HG02870 (cell line): Measurements from ENCODE around the gene NEK11.
A peak's percentile ranks its signal among the peaks of the same experiment; 100 is the strongest.

Experiments
- ATAC-seq: cut with Tn5 transposase; IDR thresholded peaks from one replicate; pipeline ENCODE4 v1.9.1; 2021; ENCODE audit warnings: mild to moderate bottlenecking, moderate library complexity; ENCODE audit not compliant: unreplicated experiment

Gene NEK11

DNA sequence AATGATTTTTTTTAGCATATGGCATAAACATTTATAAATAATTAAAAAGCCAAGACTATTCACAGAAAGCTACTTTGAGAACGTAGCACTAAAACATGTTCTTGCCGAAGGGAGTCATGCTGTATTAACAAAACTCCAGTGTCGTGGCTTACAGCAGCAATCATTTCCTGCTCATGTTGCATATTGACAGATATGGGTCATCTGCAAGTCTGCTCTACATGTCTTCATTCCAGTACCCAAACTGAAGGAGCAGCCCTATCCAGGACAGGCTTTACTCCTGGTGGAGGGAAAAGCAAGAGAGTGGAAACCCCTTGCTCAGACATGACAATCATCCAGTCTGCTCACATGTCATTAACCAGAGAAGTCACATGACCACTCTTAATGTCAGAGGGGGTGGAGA, 87.6 kb downstream of the NEK11 start:
- ATAC-seq = no peak

DNA sequence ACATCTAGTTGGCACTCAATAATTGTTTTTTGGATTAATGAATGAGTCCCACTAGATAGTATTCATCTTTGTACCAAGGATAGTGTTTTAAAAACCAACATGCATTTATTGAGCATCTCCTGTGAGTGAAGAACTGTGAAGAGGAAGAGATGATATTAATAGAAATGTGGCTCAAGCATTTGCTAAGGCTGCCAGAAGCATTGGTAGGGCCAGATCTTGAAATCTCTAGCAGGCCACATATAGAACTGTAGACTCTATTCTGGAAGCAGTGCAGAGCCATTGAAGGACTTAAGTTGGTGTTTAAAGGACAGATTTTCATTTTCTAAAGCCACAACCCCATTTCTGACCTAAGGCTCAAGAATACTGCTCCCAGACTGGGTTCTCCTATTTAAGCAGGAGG, 99.0 kb downstream of the NEK11 start:
- no peak for ATAC-seq

DNA sequence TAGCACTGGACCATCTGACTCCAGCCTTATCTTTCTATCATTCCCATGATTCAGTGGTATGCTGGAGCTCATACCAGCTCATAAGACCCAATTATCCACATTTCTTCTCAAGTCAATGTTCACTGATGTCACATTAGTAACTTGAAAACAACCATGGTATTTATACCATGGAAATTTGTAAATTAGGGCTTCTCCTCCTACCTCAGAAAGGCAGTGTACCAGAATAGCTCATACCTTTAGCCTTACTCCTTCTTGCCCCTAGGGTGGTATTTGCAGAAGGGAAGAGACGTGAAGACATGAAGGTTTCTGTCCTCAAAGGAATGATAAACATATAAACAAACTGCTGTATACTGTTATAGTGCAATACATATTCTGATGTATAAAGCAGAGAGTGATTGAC, 114.2 kb downstream of the NEK11 start:
- ATAC-seq = no peak

DNA sequence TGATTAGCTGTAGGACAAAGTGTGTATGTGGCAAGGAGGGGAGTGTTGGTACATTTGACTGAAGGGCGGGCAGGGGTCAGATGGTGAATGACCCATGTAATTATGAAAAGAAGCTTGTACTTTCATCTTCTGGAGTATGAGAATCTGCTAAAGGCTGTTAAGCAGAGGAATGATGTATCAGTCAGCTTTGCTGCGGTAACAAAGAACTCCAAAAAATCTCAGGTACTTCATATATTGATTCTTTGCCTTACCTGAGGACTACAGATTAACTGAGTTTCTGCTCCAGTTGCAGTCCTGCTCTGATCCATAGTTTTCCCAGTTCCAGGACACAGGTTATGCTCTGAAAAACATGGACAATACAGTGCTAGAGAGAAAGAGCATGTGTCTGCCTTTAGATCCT, 115.1 kb downstream of the NEK11 start:
- ATAC-seq = no peak

DNA sequence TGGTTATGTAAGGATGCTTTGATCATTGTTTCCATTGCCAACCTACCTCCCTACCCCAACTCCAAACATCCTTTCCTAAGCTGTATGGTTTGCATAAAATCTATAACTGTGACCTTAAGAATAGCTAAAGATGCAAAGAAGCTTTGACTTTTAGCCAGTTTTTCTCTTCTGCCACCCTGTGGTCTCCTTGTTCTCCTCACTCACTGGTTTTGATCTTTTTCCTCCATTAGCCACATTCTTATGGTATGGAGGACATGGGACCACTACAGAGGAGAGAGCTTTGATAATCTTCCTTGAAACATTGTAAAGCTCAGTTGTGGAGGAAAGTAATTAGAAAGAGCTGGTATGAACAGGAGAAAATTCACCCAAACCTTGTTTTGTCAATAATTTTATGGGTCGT, 115.9 kb downstream of the NEK11 start:
- ATAC-seq = no peak

DNA sequence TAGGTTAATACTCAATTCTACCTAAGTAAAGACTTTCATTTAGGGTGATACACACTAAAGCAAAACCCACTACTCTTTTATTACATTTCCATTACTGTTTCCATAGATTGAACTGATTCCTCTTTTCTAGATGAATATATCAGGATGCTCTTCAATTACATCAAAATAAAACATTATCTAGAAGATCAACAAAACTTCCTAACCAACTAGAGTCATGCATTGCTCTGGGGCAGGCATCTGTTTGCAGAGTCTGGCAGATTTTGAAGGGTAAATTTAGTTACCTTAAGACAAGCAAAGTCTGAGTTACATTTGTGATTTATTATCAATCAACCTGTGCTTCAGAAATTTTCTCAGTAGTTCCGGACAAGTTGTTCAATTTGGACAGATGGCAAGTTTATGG, 117.1 kb downstream of the NEK11 start:
- ATAC-seq = no peak

DNA sequence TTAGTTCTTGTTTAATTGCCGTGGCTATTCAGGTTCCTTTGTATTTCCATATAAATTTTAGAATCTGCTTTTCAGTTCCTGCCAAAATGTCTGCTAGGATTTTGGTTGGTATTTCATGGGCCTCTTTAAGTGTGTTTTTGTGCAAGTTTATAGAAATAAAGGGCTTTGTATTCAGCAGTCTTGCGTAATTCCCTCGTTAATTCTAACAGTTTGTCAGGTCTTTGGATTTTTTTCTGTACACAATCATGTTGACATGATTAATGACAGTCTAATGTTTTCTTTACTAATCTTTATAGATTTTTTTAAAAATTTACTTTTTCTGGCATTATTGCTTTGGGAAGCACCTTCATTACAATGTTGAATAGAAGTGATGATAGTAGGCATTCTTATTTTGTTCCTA, 120.9 kb downstream of the NEK11 start:
- ATAC-seq = no peak

DNA sequence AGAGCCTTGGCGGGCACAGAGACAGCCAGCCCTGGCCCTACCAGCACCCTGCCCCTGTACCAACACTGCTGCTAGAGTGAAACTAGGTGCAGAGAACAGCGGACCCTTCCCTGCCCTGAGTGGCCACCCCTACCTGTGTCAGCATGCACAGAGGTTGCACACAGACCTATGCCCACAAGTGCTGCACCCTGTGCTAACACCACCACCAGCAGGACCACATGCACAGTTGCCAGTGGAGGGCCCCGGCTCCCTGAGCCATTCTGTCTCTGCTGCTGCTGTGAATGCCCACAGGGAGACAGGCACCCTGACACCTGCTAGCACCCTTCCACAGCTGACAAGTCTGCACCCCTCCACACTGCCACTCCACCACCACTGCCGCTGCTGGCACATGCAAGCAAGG, 131.8 kb downstream of the NEK11 start:
- no peak for ATAC-seq

DNA sequence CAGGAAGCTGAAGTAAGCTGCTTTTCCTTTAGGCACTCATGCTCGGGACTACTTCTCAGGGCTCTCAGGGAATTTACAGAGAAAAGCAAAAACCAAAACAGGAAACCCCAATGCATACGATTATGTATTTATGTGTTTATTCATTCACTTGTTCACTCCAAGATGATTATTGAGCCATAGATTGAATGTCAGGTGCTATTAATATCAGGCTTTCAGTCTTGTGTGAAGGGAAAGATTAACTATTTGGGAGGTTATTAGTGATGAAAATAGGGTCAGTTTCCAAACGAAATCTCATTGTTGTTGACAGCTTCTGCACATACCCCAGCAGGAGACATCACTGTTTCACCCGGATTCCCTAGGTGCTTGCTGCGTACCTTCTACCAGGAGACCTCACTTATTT, 135.8 kb downstream of the NEK11 start:
- no peak for ATAC-seq

DNA sequence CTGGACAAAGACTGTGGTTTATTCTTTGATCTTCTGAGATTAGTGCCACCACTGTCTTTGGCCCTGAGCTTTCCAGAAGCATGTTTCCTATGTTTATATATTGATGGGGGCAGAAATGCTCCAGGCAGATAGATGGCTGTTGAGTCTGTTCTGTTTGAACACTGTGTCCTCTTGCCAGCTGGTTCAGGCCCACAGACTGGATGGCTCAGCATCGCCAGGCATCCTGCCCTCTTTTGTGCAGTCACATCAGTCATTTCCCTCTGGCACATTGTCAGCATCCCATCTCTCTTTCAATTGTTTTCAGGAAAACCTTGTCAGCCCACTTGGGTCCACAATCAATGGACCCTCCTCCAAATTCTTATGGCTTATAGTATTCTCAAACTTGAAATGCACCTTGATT, 141.2 kb downstream of the NEK11 start:
- ATAC-seq = no peak

DNA sequence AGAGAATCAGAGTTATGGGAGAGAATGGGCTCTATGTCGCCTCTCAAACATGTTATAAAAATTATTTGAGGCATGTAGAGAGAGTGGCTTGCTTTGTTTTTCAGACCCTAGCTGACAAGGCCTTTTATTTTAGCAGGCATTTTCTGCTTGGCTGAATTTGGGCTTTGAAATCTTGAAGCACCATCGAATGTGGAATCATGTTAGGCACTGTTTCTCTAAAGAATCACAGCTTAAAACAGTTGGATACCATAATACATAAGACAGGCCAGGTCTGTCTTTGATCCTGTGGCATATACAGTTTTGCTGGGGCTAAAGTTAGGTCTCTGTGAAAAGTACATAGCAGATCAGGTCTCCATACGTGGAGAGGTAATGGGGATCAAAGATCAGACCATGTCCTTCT, 142.7 kb downstream of the NEK11 start:
- no peak for ATAC-seq

DNA sequence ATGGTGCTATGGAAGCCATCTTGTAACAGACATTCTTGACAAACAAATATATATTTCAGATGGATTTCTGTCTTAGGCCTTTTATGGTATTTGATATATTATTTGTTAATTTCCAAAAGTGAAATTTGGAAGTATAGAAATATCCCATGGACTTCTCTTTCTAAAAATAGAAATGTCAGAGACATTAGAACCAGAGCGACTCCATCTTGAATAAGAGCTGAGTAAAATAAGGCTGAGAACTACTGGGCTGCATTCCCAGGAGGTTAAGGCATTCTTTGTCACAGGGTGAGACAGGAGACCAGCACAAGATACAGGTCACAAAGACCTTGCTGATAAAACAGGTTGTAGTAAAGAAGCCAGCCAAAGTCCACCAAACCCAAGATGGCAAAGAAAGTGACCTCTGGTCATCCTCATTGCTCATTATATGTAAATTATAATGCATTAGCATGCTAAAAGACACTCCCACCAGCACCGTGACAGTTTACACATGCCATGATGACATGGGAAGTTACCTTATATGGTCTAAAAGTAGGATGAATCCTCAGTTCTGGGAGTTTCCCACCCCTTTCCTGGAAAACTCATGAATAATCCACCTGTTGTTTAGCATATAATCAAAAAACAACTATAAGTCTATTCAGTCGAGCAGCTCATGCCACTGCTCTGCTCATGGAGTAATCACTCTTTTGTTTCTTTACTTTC, 146.0 kb downstream of the NEK11 start:
- no peak for ATAC-seq

DNA sequence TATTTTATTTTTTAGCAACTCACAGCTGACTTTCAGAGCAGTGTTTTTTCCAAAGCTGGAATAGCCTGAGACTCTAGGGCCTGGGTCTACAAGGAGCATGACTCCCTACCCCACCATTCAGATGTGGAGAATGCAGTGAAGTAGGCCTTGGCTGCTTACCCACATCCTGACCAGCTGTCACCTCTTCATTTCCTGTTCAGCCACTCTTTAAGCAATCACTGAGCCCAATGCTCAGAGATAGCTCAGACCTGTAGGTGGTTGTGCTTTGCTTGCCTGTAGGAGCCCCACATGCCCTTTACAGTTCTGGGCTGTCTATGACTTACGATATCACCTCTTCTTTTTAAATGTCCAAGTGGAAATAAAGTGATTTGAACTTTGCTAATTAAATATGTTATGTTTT, 148.1 kb downstream of the NEK11 start:
- peak; percentile 94 for ATAC-seq

DNA sequence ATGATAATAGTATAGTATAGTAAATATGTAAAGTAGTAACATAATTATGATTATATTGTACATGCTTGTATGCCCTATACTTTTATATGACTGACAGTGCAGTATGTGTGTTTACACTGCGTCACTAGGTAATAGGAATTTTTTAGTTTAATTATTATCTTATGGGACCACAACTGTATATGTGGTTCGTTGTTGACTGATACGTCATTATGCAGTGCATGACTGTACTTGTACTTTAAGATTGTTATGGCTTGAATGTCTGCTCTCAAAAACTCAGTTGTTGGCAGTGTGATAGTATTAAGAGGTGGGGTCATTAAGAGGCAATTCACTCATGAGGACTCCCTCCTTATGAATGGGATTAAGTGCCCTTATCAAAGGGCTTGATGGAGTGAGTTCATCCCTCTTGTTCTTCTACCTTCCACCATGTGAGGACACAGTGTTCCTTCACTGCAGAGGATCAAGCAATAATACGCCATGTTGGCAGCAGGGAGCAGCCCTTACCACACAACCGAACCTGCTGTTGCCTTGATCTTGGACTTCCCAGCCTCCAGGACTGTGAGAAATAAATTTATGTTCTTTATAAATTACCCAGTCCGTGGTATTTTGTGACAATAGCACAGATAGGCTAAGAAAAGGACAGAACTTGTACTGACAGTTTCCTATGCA, 152.2 kb downstream of the NEK11 start:
- ATAC-seq = no peak

DNA sequence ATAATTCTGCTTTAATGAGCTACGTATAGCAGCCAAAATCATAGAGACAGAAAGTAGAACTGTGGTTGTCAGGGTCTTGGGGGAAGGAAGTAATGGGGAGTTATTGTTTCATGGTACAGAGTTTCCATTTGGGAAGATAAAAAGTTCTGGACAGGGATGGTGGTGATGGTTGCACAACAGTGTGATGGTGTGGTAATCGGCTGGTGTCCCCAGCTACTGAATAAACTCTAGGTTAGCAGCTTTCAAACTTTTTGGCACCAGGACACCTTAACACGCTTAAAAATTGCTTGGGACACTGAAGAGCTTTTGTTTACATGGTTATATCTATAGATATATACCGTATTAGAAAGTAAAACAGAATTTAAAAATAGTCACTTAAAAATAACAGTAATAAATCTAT, 166.0 kb downstream of the NEK11 start:
- ATAC-seq = no peak

DNA sequence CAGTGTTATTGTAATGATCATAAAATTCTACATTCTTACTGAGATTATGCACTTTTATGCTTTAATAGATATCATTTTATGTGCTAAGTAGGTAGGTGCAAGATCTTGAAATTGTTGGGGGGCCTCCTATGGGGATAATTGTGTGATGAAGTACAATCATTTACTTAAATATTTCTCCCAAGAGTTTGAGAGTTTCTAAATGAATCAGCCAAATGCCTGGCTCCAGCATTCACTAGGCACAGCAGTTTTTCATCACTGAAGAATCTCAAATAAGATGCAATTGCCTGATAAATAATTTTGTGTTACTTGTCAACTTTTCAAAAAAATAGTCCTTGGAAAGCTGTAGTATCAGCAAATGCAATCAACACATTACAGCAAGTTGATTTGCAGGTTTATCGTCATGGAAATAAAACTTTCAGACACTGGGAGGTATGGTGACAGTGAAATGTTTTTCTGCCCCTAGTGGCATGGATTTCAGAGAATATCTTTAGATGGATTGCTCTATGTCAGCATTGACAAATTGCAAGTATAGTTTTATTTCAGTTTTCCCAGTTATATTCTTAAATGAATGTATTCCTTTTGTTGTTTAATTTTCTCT, 167.1 kb downstream of the NEK11 start:
- ATAC-seq = no peak

DNA sequence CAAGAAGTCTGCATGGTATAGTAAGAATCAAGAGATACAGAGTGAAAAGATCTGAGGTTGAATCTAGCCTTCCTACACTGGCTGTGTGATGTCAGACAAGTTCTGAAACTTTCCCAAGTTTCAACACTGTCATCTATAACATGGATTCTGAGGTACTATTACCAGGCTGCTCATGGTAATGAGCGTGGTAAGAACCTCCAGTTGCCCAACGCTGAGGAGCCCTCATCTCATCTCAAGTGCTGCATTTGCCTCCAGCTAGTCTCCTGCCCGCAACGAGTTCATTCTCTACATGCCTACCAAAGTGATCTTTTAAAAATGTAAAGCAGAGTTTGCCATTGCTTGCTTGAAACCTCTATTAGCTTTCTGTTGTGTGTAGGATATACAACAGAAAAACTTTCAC, 168.1 kb downstream of the NEK11 start:
- no peak for ATAC-seq

DNA sequence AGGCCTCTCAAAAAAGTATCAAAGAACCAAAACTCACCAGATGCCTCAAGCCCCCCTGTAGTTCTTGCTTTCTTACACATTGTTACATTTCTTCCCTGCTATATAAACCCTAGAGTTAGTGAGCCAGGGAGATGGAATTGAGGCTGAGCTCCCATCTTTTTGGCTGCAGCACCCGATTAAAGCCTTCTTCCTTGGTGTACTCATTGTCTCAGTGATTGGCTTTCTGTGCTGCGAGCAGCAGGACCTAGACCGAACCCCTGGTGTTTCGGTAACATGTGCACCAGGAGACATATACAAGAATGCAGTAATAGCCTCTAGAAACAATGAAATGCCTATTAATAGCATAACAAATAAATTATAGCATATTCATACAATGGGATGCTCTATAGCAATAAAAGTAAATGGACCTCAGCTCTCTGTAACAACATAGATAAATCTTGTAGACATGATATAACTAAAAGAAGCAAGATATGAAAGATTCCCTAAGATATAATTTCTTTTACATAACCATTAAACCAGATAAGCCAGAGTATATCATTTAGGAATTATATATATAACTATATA, 174.0 kb downstream of the NEK11 start:
- no peak for ATAC-seq

DNA sequence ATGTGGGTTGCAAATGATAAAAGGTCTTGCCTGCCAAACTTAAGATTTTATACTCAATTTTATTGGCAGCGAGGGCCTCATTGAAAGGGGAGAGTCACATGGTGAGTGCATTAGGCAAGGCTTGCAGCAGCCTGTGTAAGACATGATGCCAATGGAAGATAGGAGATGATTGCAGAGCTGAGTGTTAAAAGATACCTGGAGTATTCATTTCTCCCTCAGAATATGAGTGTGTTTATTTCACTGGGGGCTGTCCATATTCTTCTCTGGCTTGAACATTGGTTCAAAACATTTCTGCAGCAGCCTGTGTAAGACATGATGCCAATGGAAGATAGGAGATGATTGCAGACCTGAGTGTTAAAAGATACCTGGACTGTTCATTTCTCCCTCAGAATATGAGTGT, 189.7 kb downstream of the NEK11 start:
- no peak for ATAC-seq

DNA sequence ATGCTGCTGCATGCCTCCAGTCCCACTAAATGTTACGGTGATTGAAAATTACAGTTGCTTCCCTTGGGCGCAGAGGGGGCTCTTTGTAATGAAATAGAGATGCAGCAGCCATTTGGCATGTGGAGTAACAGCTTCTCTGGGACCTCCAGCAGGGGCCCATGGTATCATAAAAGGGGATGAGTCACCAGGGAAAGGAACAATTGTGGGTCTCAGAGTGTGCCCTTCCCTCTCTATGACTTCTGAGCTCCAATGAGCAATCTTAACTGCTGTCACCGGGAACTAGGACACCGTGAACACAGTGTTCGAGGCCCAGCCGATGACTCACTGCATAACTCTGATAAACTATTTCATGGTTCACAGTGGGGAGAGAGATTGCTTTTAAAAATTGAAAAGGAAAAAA, 190.1 kb downstream of the NEK11 start:
- ATAC-seq = no peak

DNA sequence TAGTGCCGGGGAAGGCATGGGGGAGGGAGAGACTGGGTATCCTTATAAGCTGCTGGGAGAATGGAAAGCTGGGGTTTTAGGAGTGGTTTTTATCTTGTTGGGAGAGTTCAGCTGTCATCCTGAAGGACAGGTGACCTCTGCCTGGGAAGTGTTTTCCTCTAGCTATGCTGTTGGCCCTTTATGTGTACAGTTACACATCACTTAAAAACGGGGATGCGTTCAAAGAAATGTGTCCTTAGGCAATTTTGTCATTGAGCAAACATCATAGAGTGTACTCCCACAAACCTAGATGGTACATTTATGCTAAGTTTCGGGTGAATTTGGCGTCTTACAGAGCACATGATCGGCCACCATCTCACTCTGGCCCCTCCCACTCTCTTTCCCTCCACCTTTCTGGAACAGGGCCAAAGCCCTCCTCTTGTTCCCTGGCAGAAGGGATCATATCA, 190.6 kb downstream of the NEK11 start:
- ATAC-seq = no peak

DNA sequence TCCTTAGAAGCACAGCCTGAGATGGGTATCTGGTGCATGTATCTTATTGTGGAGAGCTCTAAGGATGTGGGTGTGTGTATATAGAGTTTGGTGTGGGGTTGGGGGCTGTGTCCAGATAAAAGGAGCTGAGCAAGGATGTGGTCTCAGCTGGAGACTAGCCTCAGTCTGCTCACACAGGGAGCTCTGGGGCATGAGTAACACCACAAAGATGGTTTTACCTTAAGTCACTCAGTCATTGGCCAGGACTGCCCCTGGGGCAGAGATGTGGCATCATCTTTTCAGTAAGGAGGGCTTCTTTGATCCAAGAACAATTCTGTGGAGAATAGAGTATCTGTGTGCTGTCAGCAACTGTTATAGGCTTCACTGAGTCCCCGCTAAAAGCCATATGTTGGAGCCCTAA, 191.5 kb downstream of the NEK11 start:
- ATAC-seq = no peak
